NCI-H2227 (cell line): ENCODE results near the gene SUMO2.

Experiments
- DNase-seq: peaks from one replicate; lab custom pipeline; 2025; ENCODE audit not compliant: unreplicated experiment; lab: John Stamatoyannopoulos, UW

SUMO2 gene

DNA sequence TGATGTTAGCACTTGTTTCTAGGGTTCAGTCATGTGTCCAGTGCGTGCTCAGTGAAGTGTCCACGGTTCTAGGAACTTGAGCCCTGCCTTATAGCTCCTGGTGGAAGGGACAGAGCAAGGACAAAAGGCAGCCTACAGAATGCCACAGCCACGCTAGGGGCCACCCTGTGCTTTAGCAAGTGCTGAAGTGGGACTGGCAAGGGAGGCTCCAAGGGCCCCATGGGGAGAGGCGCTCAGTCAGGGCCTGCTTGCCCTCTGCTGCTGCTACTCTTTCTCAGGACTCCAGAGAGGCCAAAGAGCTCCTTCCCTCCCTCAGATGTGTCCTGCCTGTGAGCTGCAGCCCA lies 58.0 kb downstream of the SUMO2 start:
- DNase-seq: no peak

GRCh38 chr17:75124041-75124818 lies 58.5 kb downstream of the SUMO2 start:
- no peak for DNase-seq

DNA sequence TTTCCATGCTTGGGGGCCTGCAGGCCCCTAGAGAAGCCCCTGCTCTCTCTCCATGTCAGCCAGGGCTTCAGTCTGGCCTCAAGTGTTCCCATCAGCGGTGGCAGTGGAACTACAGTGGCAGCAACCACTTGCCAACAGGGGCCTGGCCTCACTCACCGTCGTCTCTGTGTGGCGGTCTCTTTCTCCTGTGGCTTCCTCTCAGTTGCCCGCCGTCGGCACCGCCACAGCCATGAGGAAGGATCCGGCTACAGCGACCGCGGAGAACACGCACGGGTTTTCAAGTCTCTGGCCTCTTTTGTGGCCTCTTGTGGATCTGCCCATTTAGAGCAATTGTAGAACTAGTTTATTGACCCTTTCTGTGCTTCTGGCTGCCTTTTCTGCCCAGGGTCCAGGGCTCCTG lies 64.5 kb downstream of the SUMO2 start:
- no peak for DNase-seq

GRCh38 chr17:75116737-75117136 lies 66.0 kb downstream of the SUMO2 start:
- DNase-seq: no peak
